Hematopoietic multipotent progenitor cell treated with erythropoietin and hydrocortisone succinate and interleukin-3 and kit ligand, for 4 days (in vitro differentiated cells): ENCODE results near the gene ST3GAL5.
"Not testable (repeated sequence)": the region's sequence is repeated elsewhere in the genome, so short reads cannot be mapped to it uniquely, and the experiment has no call there.

Experiments
- DNase-seq: peaks from one replicate; pipeline ENCODE4 v3.0.0-alpha.2; 2015

The ST3GAL5 gene

GRCh38 chr2:85893428-85894258 lies 4.9 kb upstream of the ST3GAL5 start:
- no peak for DNase-seq

- peak; percentile 13 for DNase-seq
These were observed 3.6 kb upstream of the ST3GAL5 start for GRCh38 chr2:85892216-85892944.

- peak; percentile 58 for DNase-seq
These were observed 1.9 kb upstream of the ST3GAL5 start for GRCh38 chr2:85890522-85891176.

- no peak for DNase-seq
These were observed 964 bp upstream of the ST3GAL5 start for GRCh38 chr2:85889627-85890281.

GRCh38 chr2:85888020-85888683 lies 638 bp downstream of the ST3GAL5 start:
- peak; percentile 39 for DNase-seq

- DNase-seq: peak; percentile 60
These were observed 1.2 kb downstream of the ST3GAL5 start for GRCh38 chr2:85887566-85888019.

GRCh38 chr2:85886590-85886989 lies 2.2 kb downstream of the ST3GAL5 start:
- peak; percentile 61 for DNase-seq

GRCh38 chr2:85886141-85886540 lies 2.6 kb downstream of the ST3GAL5 start:
- DNase-seq: no peak

- DNase-seq: not testable (repeated sequence)
These were observed 7.0 kb downstream of the ST3GAL5 start for GRCh38 chr2:85881781-85882180.

- DNase-seq: peak; percentile 24
These were observed 8.0 kb downstream of the ST3GAL5 start for GRCh38 chr2:85880716-85881328.

- no peak for DNase-seq
These were observed 9.9 kb downstream of the ST3GAL5 start for GRCh38 chr2:85878719-85879370.

- peak; percentile 20 for DNase-seq
These were observed 13.3 kb downstream of the ST3GAL5 start for GRCh38 chr2:85875350-85876050.

- peak; percentile 38 for DNase-seq
These were observed 15.1 kb downstream of the ST3GAL5 start for GRCh38 chr2:85873679-85874078.

GRCh38 chr2:85872536-85873161 lies 16.1 kb downstream of the ST3GAL5 start:
- no peak for DNase-seq

- DNase-seq: no peak
These were observed 17.2 kb downstream of the ST3GAL5 start for GRCh38 chr2:85871494-85872164.

GRCh38 chr2:85868822-85869221 lies 20.0 kb downstream of the ST3GAL5 start:
- DNase-seq: no peak

GRCh38 chr2:85867556-85868292 lies 21.1 kb downstream of the ST3GAL5 start:
- no peak for DNase-seq

- DNase-seq: no peak
These were observed 21.7 kb downstream of the ST3GAL5 start for GRCh38 chr2:85867121-85867520.

- no peak for DNase-seq
These were observed 22.6 kb downstream of the ST3GAL5 start for GRCh38 chr2:85866165-85866659.
